ENCODE measurements around the gene HOXD12.

The HOXD12 gene

GRCh38 chr2:176148751-176149421 lies 49.3 kb downstream of the HOXD12 start:
- no peak for DNase-seq (ENCODE audit: low spot score)

DNA sequence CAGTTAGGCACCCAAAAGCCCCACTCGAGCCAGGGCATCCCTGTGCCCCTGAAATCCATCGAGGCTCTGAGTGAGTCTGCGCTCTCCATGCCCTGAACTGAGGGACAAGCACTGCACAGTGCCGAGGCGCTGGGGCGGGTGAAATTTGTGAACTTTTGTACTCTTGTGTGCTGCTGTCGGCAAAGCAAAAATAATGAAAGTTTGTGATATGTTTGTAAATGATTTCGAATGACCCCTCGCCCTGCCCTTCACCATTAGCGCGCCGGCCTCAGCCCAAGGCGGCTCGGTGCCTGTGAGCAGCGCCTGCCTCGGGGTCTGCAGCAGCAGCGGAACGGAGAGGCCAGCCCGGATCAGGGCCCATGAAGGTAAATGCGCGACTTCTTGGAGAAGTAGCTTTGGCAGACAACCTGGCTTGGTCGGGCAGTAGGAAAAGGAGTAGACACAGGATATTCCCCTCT lies 49.9 kb downstream of the HOXD12 start:
- DNase-seq (ENCODE audit: low spot score): no peak

GRCh38 chr2:176149939-176150583 lies 50.5 kb downstream of the HOXD12 start:
- no peak for DNase-seq (ENCODE audit: low spot score)

DNA sequence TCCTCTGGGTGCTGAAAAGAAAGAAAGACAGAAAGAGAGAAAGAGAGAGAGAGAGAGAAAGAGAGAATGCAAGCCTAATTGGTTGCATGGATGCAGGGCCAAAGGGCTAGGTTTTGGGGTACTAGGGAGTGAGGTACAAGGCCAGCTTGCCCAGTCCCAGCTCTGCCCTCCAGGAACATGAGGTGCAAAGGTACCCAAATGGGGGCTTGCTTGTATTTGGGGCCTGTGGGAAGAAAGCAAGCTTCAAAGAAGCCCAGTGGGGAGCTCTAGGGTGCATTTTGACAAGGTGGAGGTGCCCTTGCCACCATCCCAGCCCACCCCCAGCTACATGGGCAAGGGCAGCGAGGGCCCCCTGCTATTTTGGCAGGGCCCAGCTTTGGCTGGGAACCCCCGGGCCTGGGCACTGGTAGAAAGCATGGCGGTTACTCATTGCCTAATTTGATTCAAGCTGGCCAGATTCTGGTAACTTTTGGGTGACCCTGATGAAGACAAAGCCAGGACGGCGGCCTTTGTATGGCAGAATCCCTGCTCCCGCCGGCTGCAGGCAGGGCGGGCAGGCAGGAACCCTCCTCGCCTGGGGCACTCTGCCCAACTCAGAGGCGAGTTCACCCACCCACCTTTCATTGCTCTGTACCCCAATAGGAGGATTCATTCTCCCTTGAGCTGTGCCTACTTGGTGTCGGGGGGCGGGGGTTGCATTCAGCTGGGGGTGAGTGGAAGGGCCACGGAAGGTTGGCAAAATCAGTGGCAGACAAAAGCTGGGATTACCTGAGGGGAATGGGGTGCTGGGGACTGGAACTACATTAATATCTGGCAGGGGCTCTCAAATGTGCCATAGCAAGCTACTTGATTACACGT lies 51.2 kb downstream of the HOXD12 start:
- no peak for DNase-seq (ENCODE audit: low spot score)

DNA sequence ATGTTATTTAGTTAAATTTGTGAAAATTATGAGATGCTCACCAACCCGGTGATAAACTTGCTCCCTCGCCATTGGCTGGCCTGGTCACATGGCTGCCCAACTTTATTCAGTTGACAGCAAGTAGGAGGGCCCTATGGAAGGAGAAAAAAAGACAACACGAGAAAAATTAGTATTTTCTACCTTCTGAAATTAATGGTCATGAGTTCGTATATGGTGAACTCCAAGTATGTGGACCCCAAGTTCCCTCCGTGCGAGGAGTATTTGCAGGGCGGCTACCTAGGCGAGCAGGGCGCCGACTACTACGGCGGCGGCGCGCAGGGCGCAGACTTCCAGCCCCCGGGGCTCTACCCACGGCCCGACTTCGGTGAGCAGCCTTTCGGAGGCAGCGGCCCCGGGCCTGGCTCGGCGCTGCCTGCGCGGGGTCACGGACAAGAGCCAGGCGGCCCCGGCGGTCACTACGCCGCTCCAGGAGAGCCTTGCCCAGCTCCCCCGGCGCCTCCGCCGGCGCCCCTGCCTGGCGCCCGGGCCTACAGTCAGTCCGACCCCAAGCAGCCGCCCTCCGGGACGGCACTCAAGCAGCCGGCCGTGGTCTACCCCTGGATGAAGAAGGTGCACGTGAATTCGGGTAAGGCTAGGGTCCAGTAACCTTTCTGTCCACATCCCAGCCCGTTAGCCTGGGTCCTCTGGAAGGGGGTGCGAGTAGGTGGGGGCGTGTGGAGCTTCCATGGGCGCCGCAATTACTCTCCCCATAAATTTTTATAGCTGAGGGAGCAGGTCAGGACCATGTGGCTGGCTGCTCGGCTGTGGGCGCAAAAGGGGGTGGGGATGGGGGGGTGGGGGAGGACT lies 52.1 kb downstream of the HOXD12 start, which contains the start of gene HOXD4:
Gene HOXD4, plus strand, starts transcription at position 109 of the 846 bp plus-strand sequence. Its CDS starts 84 bp downstream, at position 193.
- no peak for DNase-seq (ENCODE audit: low spot score)
